GM19372 (cell line): ENCODE measurements around the gene CSF1.
"Not testable (repeated sequence)": the region's sequence is repeated elsewhere in the genome, so short reads cannot be mapped to it uniquely, and the experiment has no call there.

ENCODE experiments used
- ATAC-seq: cut with Tn5 transposase; IDR thresholded peaks from one replicate; pipeline ENCODE4 v1.9.1; 2021; ENCODE audit warnings: mild to moderate bottlenecking, low read depth, moderate library complexity; ENCODE audit not compliant: unreplicated experiment

Gene CSF1

GRCh38 chr1:109917768-109918606 is 7.3 kb downstream of the CSF1 start:
- no peak for ATAC-seq

GRCh38 chr1:109918671-109919070 is 8.0 kb downstream of the CSF1 start:
- no peak for ATAC-seq

- ATAC-seq: no peak
These were observed 8.7 kb downstream of the CSF1 start for GRCh38 chr1:109919303-109919702.

GRCh38 chr1:109920391-109920790 is 9.7 kb downstream of the CSF1 start:
- ATAC-seq: not testable (repeated sequence)

- ATAC-seq: no peak
These were observed 11.7 kb downstream of the CSF1 start for GRCh38 chr1:109922326-109922725.

GRCh38 chr1:109923131-109923945 is 12.7 kb downstream of the CSF1 start:
- no peak for ATAC-seq

GRCh38 chr1:109923946-109924275 is 13.3 kb downstream of the CSF1 start:
- no peak for ATAC-seq

GRCh38 chr1:109924316-109924715 is 13.7 kb downstream of the CSF1 start:
- ATAC-seq: no peak

GRCh38 chr1:109925159-109925990 is 14.7 kb downstream of the CSF1 start:
- ATAC-seq: no peak

- no peak for ATAC-seq
These were observed 16.1 kb downstream of the CSF1 start for GRCh38 chr1:109926662-109927300.

GRCh38 chr1:109927356-109927755 is 16.7 kb downstream of the CSF1 start:
- ATAC-seq: no peak

- ATAC-seq: no peak
These were observed 17.3 kb downstream of the CSF1 start for GRCh38 chr1:109927911-109928321.

GRCh38 chr1:109928591-109929111 is 18.0 kb downstream of the CSF1 start:
- no peak for ATAC-seq

GRCh38 chr1:109929170-109929569 is 18.5 kb downstream of the CSF1 start:
- no peak for ATAC-seq

GRCh38 chr1:109929588-109930251 is 19.1 kb downstream of the CSF1 start:
- ATAC-seq: no peak

GRCh38 chr1:109930252-109930993 is 19.8 kb downstream of the CSF1 start:
- no peak for ATAC-seq

- no peak for ATAC-seq
These were observed 20.6 kb downstream of the CSF1 start for GRCh38 chr1:109931189-109931731.

- ATAC-seq: no peak
These were observed 21.4 kb downstream of the CSF1 start for GRCh38 chr1:109931911-109932636.
